OCI-LY1 (cell line): ENCODE measurements around the gene IL33.

Experiments
- H2AFZ ChIP-seq: fragments of 200-600 bp; sonication (generic), shearing (Covaris generic); 2 replicates; pipeline ENCODE4 v1.6.0; 2014; ENCODE audit warnings: antibody characterized with exemption, mild to moderate bottlenecking, low read length
- H3F3A ChIP-seq: fragments of 200-600 bp; sonication (generic), shearing (Covaris generic); 2 replicates; pipeline ENCODE4 v1.6.0; 2014; ENCODE audit warnings: mild to moderate bottlenecking, antibody characterized with exemption, low read length, moderate library complexity; ENCODE audit not compliant: insufficient read depth
- H3K27ac ChIP-seq: fragments of 200-600 bp; sonication (generic); 2 replicates; pipeline ENCODE4 v1.5.1; 2014; ENCODE audit warnings: low read length, mixed run types, mild to moderate bottlenecking, low read depth; ENCODE audit not compliant: poor library complexity, severe bottlenecking
- H3K27me3 ChIP-seq: fragments of 200-600 bp; sonication (generic); 2 replicates; pipeline ENCODE4 v1.6.0; 2014; ENCODE audit warnings: antibody characterized with exemption, mild to moderate bottlenecking, low read length, moderate library complexity; ENCODE audit not compliant: insufficient read depth
- H3K36me3 ChIP-seq: fragments of 200-600 bp; sonication (generic); 2 replicates; pipeline ENCODE4 v1.6.1; 2014; ENCODE audit warnings: mild to moderate bottlenecking, antibody characterized with exemption, low read length, moderate library complexity, mixed read lengths; ENCODE audit not compliant: insufficient read depth
- H3K4me1 ChIP-seq: fragments of 200-600 bp; sonication (generic); 2 replicates; pipeline ENCODE4 v1.5.1; 2014; ENCODE audit warnings: mild to moderate bottlenecking, low read length, moderate library complexity; ENCODE audit not compliant: insufficient read depth, severe bottlenecking
- H3K4me2 ChIP-seq: fragments of 200-600 bp; sonication (generic), shearing (Covaris generic); 2 replicates; pipeline ENCODE4 v1.6.1; 2014; ENCODE audit warnings: low read length
- H3K4me3 ChIP-seq: fragments of 200-600 bp; sonication (generic); 2 replicates; pipeline ENCODE4 v1.5.1; 2014; ENCODE audit warnings: low read length, low read depth, mild to moderate bottlenecking, mixed read lengths; ENCODE audit not compliant: poor library complexity, severe bottlenecking
- H3K79me2 ChIP-seq: fragments of 200-600 bp; shearing (Covaris generic); 2 replicates; pipeline ENCODE4 v1.6.1; 2016; ENCODE audit warnings: mixed run types, low read length, mixed read lengths; ENCODE audit not compliant: insufficient read depth
- H3K9ac ChIP-seq: fragments of 200-600 bp; sonication (generic), shearing (Covaris generic); 2 replicates; pipeline ENCODE4 v1.6.1; 2014; ENCODE audit warnings: mild to moderate bottlenecking, low read length, mixed read lengths
- H3K9me2 ChIP-seq: fragments of 200-600 bp; sonication (generic), shearing (Covaris generic); 2 replicates; pipeline ENCODE4 v1.6.1; 2014; ENCODE audit warnings: low read depth, mild to moderate bottlenecking, low read length, mixed read lengths
- H3K9me3 ChIP-seq: fragments of 200-600 bp; shearing (Covaris generic); 2 replicates; pipeline ENCODE4 v1.6.1; 2014; ENCODE audit warnings: low read length, mixed read lengths
- H4K20me1 ChIP-seq: fragments of 200-600 bp; sonication (generic), shearing (Covaris generic); 2 replicates; pipeline ENCODE4 v1.6.0; 2016; ENCODE audit warnings: mild to moderate bottlenecking, low read length; ENCODE audit not compliant: insufficient read depth
- EZH2 ChIP-seq: fragments of 200-600 bp; sonication (generic), shearing (Covaris generic); IDR thresholded peaks from 2 replicates; pipeline ENCODE4 v1.8.0; 2017; ENCODE audit warnings: borderline replicate concordance, mixed run types, mild to moderate bottlenecking, antibody characterized with exemption, low read length, moderate library complexity, mixed read lengths
- TF ChIP-seq, protein P1 (sequence below): fragments of 200-600 bp; sonication (generic), shearing (Covaris generic); IDR thresholded peaks from 2 replicates; pipeline ENCODE4 v1.5.1; 2017; ENCODE audit warnings: mild to moderate bottlenecking, antibody characterized with exemption, low read length, moderate library complexity, mixed read lengths

The IL33 gene

DNA sequence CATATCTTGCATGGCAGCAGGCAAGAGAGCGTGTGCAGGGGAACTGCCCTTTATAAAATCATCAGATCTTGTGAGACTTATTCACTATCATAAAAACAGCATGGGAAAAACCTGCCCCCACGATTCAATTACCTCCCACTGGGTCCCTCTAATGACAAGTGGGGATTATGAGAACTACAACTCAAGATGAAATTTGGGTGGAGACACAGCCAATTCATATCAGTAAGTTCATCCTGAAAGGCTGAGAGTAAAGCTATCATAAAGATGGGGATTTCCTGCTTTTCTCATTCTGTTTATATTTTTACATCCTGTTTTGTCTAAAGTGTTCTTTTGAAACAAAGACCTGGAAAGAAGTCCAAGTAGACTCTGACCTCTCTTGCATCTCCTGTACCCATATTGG is 28.9 kb upstream of the IL33 start:
- Histone ChIP-seq H3K9ac (no peak overlapping the region), H3K4me1 (no peaks in the 10 kb centered on the region), H2AFZ (no peak overlapping the region), H3K4me2 (no peak overlapping the region), H3K36me3 (no peaks in the 10 kb centered on the region), H3K4me3 (no peak overlapping the region), H3F3A (no peaks in the 10 kb centered on the region), H3K27ac (no peak overlapping the region), H3K27me3 (no peaks in the 10 kb centered on the region; the same call in 1 of the 2 replicates), H4K20me1 (no peaks in the 10 kb centered on the region), H3K9me3 (no peaks in the 10 kb centered on the region), H3K79me2 (no peaks in the 10 kb centered on the region), H3K9me2 (no peaks in the 10 kb centered on the region)
- TF ChIP-seq, protein P1, sequence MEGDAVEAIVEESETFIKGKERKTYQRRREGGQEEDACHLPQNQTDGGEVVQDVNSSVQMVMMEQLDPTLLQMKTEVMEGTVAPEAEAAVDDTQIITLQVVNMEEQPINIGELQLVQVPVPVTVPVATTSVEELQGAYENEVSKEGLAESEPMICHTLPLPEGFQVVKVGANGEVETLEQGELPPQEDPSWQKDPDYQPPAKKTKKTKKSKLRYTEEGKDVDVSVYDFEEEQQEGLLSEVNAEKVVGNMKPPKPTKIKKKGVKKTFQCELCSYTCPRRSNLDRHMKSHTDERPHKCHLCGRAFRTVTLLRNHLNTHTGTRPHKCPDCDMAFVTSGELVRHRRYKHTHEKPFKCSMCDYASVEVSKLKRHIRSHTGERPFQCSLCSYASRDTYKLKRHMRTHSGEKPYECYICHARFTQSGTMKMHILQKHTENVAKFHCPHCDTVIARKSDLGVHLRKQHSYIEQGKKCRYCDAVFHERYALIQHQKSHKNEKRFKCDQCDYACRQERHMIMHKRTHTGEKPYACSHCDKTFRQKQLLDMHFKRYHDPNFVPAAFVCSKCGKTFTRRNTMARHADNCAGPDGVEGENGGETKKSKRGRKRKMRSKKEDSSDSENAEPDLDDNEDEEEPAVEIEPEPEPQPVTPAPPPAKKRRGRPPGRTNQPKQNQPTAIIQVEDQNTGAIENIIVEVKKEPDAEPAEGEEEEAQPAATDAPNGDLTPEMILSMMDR, result no peak
- TF ChIP-seq EZH2, result no peak

DNA sequence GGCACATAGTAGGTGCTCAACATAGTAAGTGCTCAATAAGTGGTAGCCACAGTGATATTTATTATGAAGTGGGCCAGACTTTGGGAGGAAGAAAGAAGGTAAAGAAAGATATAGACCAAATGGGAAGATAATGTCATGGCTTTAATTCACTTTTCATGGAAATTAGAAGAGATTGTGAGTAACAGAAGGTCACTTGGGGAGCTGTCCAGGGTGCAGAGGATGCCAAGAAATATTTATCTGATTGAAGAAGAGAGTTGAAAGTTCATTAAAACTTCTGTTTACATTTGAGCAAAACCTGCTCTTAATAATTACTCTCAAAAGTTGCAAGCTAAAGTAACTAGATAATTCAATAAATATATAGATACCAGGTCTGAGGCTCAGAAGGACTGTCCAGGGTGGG is 28.3 kb upstream of the IL33 start:
- H3K4me3 ChIP-seq, result no peak overlapping the region
- TF ChIP-seq, protein P1, result no peak
- TF ChIP-seq EZH2, result no peak
- no peaks in the 10 kb centered on the region for H3K4me1 ChIP-seq
- no peak overlapping the region for H3K27ac ChIP-seq
- no peaks in the 10 kb centered on the region for H3K79me2 ChIP-seq
- no peak overlapping the region for H3K9ac ChIP-seq
- H3K9me2 ChIP-seq, result no peaks in the 10 kb centered on the region
- H3K27me3 ChIP-seq, result no peaks in the 10 kb centered on the region; the same call in 1 of the 2 replicates
- H3K36me3 ChIP-seq, result no peaks in the 10 kb centered on the region
- no peak overlapping the region for H3K4me2 ChIP-seq
- H3F3A ChIP-seq, result no peaks in the 10 kb centered on the region
- no peak overlapping the region for H2AFZ ChIP-seq
- no peaks in the 10 kb centered on the region for H3K9me3 ChIP-seq
- no peaks in the 10 kb centered on the region for H4K20me1 ChIP-seq

DNA sequence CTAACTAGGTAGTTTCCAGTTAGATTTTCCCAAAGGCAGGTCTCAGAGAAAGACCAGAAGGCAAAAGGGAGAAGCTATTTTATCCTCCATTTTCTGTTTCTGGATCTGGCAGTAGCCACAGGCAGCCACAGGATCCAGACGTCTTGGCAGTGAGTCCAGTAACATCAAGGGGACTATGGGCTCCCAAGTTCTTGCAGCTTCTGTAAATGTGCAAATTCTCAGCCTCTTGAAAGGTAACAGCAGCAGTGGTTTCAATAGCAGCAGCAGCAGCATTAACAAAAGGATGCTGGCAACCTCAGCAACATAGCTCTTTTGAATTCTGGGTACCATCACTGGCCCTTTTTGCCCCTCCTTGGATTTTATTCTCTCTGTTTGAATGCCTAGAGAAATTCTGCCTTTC is 27.1 kb upstream of the IL33 start:
- H3K27ac ChIP-seq, result no peak overlapping the region
- H3K79me2 ChIP-seq, result no peaks in the 10 kb centered on the region
- TF ChIP-seq, protein P1, result no peak
- no peak for TF ChIP-seq EZH2
- no peaks in the 10 kb centered on the region for H3K9me2 ChIP-seq
- no peaks in the 10 kb centered on the region for H3K9me3 ChIP-seq
- no peak overlapping the region for H3K4me3 ChIP-seq
- no peaks in the 10 kb centered on the region for H4K20me1 ChIP-seq
- H3K4me2 ChIP-seq, result no peak overlapping the region
- H3K27me3 ChIP-seq, result no peaks in the 10 kb centered on the region; the same call in 1 of the 2 replicates
- no peaks in the 10 kb centered on the region for H3K36me3 ChIP-seq
- H2AFZ ChIP-seq, result no peak overlapping the region
- no peaks in the 10 kb centered on the region for H3K4me1 ChIP-seq
- H3F3A ChIP-seq, result no peaks in the 10 kb centered on the region
- H3K9ac ChIP-seq, result no peak overlapping the region
